HG02571 (cell line): Measurements from ENCODE around the gene TMEM9.

ENCODE experiments used
- ATAC-seq: cut with Tn5 transposase; IDR thresholded peaks from one replicate; pipeline ENCODE4 v1.9.1; 2021; ENCODE audit warnings: mild to moderate bottlenecking, moderate library complexity; ENCODE audit not compliant: unreplicated experiment

TMEM9 gene

DNA sequence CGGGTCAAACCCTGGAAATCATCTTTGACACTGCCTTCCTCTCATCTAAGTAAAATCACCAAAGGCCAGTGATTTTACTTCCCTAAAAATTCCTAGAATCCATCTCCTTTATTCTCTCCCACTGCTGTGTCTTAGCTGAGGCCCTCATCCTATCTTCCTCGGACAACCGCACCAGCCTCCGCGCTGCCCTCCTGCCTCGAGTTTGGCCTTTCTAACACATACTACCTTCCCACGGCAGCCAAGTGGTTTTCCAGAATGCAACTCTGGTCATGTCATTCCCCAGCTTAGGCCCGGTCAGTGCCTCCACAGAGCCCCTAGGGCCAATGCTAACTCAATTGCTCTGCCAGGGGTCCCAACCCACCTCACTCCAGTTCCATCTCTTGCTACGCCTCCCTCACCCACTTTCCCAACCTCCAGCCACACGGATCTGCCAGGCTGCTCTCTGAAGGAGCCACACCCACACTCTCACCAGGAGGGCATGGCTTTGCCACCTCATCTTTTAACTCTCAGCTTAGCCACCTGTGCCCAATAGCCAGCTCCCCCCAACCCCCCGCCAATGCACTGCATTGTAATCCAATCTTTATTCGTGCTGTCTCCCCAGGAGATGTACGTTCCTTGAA lies 6.8 kb downstream of the TMEM9 start:
- no peak for ATAC-seq

DNA sequence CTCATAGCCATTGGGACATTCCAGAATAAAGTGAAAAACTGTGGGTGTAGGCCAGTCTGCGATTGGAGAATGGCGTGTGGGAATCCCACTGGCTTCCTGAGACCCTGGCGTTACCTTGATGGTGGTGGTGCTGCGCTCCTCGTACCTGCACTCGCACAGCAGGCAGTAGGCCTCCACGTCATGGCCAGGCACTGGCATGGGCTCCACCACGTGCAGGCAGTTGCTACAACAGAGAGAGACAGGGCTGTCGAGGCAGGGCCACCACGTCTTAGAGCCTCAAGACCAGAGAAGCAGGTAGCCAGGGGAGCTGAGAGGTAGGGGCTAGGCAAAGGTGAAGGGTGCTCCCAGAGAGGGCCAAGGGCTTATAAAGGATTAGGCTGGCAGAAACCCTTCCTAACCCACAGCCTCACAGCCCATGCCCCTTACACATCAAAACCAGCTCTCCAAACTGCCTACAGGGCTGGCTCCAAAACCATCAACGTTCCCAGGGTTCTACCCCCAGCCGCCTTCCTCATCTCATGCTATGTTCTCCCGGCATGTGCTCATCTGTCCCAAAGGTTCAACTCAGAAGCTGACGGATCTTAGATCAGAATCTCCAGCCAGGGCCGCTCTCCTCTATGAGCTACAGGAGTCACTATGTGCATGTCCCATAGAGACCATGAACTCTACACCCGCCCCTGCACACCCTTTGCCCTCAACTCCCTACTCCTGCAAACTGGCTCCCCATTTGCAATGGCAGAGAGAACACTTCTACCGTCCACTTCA lies 7.5 kb downstream of the TMEM9 start:
- ATAC-seq, result no peak

DNA sequence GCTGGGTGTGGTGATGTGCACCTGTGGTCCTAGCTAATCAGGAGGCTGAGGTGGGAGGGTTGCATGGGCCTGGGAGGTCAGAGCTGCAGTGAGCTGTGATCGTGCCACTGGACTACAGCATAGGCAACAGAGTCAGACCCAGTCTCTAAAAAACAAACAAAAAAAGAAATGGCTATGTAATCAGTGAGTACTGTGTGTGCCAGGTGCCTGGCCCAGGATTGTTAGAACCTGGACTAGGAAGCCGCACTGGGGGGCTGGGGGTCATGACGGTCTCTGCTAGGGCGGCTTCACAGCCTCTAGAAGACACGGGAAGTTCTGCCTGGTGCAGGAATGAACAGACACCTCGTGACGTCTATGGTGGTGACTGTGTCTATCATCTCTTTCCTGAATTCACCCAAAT lies 8.5 kb downstream of the TMEM9 start:
- no peak for ATAC-seq

DNA sequence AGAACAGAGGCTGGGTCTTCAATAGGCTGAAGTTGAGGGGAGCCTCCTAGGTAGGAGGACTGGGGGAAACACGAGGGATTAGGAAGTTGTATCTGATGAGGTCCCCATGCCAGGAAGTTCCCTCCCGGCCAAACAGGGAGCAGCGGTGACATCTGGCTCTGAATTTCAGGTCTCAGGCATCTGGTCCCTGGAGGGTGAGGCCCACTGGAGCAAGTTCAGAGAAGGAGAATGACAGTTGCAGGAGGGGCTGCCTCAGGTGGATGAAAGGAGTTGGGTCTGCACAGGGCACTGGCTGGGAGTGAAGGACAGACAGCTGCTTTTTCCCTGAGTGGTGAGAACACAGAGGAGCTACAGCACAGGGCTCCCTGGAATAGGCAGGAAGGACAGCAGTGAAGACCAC lies 9.1 kb downstream of the TMEM9 start:
- ATAC-seq, result no peak

DNA sequence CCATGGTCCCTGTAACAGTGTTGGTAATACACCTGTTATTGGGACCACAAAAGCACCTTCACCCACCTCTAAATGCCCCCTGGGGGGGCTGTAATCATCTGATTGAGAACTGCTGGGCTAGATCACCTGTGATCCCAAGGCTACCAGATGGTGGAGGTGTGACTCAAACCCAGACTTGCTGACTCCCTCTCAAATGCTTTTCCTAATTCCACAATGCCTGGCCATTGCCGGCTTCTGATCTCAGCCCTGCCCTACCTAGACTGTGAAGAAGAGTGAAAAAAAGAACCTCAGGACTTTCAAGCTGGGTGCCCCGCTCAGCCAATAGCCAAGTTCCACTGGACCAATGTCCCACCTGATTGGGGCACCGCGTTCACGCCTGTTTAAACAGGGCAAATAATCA lies 9.6 kb downstream of the TMEM9 start:
- ATAC-seq, result no peak

DNA sequence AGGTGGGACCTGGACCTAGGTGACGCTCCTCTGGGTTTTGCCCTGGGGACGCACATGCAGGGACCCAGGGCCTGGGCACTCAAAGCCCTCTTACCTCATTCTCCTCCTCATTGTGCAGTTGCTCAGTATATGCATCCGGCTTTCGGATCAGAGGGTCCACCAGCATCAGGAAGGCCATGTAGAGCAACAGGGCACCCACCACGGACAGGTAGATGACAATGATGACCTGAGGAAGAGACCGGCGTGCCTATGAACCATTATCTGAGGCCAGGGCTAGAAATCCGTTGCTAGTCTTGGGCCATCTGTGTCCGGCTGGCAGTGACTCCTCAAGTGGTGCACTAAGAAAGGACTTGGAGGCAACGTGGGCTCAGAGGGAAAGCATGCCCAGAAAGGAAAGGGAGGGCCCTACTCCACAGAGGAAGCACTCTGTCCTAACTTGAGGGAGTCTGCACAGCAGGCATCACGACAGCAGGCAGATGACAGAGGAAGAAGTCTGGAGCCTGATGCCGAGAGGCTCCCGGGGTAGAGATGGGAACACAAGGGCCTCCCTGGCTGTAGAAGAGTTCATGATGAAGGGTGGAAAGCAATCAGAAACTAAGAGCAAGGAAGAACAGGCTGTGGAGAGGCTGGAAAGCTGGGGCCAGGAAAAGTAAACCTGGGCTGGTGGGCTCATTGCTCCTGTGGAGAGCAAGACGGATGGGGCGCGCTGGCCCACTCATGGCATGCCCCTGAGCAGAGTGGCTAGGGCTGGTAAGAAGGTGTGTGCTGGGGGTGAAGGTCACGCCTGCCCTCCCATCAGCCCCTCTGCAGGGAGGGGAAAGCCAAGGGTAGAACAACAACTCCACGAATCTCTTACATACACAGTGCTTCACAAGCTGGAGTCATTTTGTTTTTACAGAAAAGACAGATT lies 10.3 kb downstream of the TMEM9 start:
- ATAC-seq, result no peak

DNA sequence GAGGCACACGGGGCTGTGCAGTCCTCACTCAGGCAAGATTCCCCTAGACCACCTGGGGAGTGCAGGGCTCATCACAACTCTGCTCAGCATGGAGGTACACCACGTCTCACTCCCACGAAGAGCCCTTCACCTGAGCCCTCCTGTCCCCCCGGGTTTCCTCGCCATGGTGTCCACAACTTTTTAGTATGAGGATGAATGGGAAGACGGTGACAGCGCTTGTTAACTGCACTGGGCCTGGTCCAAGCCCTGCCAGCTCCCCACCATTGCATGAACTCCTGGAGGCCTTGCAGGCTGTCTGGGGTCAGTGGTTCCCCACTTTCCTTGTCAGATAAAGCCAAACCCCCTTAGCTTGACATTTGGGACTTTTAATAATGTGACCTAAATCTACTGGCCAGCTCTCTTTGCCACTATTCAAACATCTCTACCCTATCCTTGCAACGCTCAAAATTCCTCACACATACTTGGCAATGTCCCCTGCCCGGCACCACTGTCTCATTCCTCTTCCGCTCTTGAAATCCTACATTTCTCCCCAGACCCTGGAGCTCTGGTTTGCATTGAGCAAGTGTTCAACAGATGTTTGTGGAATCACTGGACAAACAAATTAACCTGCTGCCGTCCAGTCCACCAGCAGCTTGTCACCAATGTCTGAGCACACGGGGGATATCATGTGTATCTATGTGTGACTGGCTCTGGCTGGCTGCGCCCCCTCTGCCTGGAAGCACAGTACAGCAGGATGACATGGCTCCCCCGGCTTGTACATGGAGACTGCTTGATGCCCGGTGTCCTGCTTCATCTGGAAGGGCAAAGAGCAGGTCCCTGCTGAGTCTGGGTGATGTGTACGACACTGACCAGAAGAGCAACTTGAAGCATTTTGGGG lies 11.2 kb downstream of the TMEM9 start:
- ATAC-seq, result no peak

DNA sequence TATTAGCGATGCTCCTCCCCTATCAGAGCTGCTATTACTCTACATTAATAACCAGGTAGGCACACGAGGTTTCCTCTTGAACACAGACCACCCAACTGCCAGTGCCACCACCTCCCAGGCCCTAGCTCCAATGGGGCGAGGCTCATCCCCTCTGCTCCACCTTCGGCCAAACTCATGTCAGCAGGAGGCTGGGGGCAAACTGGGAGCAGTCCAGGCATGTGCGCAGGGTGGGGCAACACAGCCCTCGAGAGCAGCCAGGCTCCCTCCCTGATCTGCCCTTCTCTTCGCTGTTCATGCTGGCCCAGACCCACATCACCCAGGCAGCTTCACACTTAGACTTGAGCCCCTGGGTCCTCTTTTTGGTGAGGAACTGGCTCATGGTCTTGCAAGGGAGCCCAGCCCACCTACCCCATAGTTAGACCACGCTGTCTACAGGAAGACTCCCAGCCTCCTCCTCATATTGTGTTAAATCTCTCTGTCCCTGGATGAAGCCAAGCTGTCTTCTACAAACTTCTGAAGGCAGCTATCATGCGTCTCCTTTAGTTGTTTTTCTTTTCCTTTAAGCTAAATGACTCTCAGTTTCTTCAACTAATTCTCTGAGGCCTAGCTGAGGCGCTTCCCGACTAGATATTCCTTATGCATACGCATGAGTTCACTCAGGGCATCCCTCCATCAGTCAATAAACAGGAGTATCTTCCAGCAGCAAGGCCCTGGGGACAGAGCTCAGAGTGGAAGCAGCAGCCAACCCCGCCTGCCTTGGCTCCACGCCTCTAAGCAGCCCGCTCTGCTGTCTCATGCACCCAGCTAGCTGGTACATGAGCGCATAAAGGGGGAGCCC lies 12.0 kb downstream of the TMEM9 start:
- ATAC-seq, result no peak

DNA sequence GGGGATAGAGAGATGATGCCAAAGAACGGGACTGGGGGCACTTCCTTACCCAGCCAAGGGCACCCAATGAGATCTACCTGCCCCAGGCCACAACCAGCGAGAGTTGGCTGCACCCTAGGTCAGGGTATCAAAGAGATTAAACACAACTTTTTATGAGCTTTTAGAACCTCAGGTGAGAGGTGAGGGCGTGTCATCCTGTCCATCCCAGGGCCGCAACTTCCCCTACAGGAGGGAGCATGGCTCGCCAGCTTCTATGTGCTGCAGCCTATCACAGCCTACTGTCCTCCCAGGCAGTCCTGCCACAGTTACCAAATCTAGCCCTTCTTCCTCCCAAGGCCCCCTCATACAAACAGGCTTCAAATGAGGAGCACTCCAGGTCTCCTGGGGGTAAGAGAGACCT lies 12.9 kb downstream of the TMEM9 start:
- ATAC-seq, result no peak

DNA sequence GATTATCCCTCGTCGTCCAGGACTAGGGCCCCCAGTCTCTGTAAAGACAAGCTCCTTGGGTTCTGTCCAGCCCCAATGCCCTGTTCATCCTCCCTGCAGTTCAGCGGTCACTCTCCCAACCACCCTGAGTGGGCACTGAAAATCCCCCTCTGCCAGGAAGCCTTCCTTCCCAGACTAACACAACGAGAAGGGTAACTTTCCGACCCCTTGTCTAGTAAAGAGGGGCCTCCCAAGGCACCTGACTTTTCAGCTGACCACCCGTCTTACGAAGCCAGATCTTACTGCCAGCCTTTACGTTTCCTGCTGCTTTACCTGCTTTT lies 13.4 kb downstream of the TMEM9 start:
- ATAC-seq, result no peak

DNA sequence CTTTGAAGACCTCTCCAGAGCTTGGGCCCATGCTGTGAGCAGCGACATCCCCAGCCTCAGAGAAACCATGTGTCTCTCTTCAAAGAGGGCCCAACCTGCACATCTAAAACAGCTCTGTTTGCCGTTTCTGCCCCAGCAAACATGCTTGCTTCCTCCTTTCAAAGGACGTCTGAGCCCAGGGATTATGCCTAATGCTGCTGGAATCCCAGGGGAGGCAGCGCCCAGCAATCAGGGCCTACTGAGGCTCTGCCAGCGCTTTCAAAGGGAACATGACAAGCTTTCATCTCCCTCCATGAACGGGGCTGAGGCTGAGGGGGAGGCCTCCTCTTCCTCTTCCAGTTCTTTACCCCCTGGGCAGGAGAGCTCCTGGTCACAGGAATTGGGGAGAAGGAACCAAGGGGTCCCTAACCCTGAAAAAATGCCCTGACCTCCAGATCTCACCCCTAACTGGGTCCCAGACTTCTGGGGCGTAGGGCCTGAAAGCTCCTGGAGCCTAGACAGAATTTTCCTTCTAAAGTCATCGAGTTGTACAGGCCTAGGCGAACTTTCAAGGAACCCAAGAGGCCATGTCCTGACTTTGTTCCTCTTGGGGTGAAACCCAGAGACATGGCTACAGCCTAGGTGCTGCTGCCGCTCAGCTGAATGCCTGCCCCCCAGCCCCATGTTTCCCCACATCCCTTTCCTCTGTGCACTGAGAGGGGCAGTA lies 13.9 kb downstream of the TMEM9 start:
- no peak for ATAC-seq

DNA sequence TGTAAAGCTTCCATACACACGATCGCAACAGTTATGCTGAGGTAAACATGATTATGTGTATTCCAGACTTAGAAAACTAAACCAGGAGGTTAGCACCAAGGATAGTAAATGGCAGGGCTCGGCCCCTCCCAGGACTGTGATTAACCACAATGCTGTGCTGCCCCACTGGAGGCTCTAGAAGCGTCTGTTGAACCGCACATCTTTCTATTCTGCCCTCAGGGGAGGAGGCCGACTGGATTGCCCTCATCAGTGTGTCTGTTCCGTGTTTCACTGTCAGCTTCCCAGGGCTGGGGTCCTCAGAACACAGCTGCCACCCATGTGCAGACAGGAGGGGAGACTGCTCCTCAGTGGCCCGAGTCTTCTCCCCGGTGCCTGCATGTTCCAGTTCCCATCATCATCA lies 14.5 kb downstream of the TMEM9 start:
- no peak for ATAC-seq

DNA sequence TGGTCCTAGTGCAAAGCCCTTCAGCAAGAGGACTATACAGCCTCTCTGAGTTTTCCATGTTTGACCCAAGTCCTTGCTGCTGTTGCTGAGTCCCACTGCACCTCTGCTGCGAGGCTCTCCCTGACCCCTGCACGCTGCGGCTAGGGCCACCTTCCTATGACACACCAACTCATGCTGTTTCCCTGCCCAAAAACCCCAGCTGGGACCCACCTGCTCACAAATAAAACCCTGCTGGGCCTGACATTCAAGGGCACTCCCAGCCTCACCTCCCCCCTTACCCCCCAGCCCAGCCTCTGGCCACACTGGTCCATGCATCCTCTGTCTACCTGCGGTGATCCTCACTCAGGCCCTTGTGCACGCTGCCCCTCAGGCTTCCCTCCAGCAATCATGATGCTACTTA lies 15.0 kb downstream of the TMEM9 start:
- no peak for ATAC-seq

DNA sequence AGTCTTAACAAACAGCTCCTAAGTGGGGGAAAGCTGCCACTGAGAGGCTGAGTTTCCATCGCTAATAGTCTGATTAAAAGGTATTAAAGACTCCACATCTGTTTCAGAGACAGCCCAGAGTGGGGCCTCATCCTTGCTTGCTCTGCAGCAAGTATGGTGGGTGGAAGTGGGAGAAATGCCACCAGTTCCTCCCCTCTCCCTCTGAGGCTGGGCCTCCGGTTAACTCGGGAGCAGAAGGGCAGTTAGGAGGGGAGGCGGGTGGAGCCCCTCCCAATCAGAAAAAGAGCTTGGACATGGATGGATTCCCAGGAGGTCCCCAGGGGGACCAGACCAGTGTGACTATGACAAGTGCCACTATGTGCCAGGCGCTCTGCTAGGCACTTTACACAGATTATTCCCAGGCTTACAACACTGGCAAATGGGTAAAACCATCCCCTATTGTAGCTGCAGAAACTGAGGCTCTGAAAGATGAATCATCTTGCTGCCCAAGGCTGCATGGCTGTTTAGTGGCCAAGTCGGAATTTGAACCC lies 15.9 kb downstream of the TMEM9 start:
- no peak for ATAC-seq

DNA sequence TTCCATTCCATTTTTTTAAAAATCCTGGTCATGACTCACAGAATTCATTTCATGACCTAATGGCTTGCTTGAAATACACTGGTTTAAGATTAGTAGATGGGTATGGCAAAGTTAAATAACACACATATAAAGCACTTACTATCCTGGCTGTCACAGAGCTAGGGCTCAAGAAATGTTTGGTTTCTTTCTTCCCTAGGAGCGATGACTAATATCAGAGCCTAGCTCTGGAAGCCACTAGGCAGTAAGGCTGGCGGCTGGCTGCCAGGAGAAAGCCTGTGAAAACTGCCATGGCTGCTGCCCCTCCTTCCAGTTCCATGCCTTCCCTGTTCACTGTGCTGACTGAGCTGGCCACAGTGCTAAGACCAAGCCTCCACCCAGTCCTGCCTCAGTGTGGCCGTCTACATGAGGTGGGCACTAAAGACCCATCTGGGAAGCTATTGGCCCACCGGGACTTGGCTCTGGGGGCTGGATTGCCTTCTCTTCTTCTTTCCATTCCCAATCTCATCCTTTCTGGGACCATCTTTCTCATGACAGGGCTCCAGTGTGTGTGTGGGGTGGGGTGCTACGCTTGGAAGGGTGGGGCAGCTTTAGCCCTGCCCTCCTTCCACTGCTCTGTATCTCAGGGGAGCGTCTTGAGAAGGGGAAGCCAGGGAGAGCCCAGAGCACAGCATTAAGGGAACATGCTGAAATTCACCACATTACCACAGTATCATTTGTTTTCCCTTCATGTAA lies 16.5 kb downstream of the TMEM9 start:
- ATAC-seq, result no peak

DNA sequence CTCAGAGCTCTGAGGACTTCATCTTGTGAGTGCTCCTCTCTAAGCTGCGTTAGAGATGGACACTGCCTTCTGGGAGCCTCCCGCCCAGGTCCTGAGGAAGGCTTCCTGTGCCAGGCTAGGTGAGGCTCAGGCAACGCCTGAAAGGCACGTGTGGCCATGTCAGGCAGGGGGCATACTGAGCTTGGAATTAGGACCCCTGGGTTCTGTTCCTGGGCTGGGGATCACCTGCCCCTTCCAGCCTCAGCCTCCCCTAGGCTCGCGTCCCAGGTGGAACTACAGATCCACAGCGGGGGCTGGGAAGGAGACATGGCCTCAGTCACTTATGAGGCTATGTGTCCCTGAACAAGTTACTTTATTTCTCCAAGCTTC lies 17.3 kb downstream of the TMEM9 start:
- no peak for ATAC-seq

DNA sequence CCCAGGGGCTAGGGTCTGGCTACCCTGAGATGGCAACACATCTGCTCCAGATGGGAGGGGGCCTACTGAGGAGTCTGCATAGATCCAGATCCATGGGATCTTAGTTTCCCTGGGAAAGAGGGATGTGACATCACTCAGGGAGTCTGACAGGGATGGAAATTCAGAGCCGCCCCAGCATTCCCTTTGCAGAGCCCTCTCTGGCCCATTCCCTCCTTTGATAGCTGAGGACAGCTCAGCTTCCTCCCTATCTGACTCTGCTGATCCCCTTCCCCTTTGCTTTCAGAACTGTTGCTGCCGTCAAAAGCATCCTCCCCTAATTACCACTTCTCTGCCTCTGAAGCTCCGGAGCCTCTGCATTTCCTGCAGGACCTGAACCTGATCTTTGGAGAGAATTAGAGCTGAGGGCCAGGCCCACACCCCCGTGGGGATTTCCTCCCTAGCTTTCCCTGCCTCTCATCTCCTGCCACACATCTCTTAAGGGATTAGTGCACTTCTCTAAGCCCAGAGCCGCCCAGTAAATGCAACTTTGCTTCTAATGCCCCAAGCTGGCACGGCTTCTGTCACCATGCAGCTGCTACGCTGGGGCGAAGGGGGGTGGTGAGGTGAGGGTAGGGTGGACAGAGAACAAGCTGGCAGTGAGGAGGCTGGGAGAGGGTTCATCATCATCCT lies 17.8 kb downstream of the TMEM9 start:
- ATAC-seq, result no peak

DNA sequence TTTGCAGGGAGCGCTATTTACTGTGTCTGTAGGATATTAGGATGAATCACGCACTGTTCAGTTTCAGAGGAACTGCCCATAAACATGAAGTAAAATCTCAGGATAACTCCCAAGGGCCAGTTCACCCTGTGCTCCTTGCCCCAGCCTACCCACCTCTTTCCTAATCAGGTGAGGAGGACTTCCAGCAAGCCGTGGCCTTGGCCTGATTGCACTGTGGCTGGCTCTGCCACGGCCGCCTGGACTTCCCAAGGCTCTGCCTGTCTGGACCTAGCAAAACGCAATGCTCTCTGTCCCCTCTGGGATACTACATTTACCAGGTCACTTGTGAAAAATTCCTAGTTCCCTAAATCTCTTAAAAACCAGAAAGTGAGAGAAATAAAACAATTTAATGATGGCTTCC lies 19.9 kb downstream of the TMEM9 start:
- ATAC-seq, result no peak
